Endothelial cell of umbilical vein (primary cell): ENCODE data around the gene IL6. TPM values are rescaled to one million over a fixed set of nuclear protein-coding genes. Genes with fewer than 3 reads are reported as not detected.

ENCODE experiments used
- BruUV-seq: library from RNA; stranded (reverse); fragments of 400-500 nt; replicated peaks from 2 replicates; lab custom pipeline; 2021; lab: Mats Ljungman, UMichigan
- CTCF ChIA-PET: fragments of 300-600, 350-600 bp; sonication (Branson Sonifier 250); formaldehyde crosslinking; loops from one replicate; lab custom pipeline; 2021; ENCODE audit warnings: antibody characterized with exemption, inconsistent platforms; lab: Charles Lee
- POLR2A ChIA-PET: fragments of 300-600, 350-600 bp; sonication (Branson Sonifier 250); formaldehyde crosslinking; loops from one replicate; lab custom pipeline; 2021; ENCODE audit warnings: antibody characterized with exemption, inconsistent platforms; lab: Charles Lee
- DNase-seq: peaks from one replicate; pipeline ENCODE4 v3.0.0-alpha.2; 2011; ENCODE audit warnings: low read depth, low spot score
- FAIRE-seq: peaks from 2 replicates; lab custom pipeline; 2011; peaks lifted over from hg19 to GRCh38; lab: Jason Lieb, UNC
- H2AFZ ChIP-seq: 2 replicates; pipeline ENCODE4 v1.6.0; 2012; ENCODE audit warnings: low read depth, low read length, control low read depth, inconsistent platforms
- H3K27ac ChIP-seq: 2 replicates; pipeline ENCODE4 v1.5.1; 2011; ENCODE audit warnings: low read depth, mild to moderate bottlenecking, control low read depth, low read length, moderate library complexity; ENCODE audit not compliant: insufficient read depth
- H3K27me3 ChIP-seq, 2 experiments: 2 replicates each; pipeline versions ENCODE4 v1.6.0 to v1.6.1; 2011; ENCODE audit warnings: low read length in 2 of 2, mixed read lengths in 1 of 2; ENCODE audit not compliant: control insufficient read depth in 2 of 2, insufficient read depth in 2 of 2
- H3K36me3 ChIP-seq, 2 experiments: 2 replicates in 1 of 2; 3 replicates in 1 of 2; pipeline ENCODE4 v1.5.1; 2011; ENCODE audit warnings: low read length in 2 of 2, mild to moderate bottlenecking in 1 of 2, moderate library complexity in 1 of 2; ENCODE audit not compliant: control insufficient read depth in 2 of 2, insufficient read depth in 2 of 2; ENCODE audit errors: extremely low read depth in 1 of 2
- H3K4me1 ChIP-seq: 3 replicates; pipeline ENCODE4 v1.5.1; 2011; ENCODE audit warnings: mild to moderate bottlenecking, low read length; ENCODE audit not compliant: control insufficient read depth, insufficient read depth; ENCODE audit errors: extremely low read depth
- H3K4me2 ChIP-seq: 2 replicates; pipeline ENCODE4 v1.6.1; 2011; ENCODE audit warnings: low read length, control low read depth, mixed read lengths; ENCODE audit not compliant: insufficient read depth
- H3K4me3 ChIP-seq, 3 experiments: fragments of 200-600 bp in 1 of 3; sonication (generic), shearing (Covaris generic) in 1 of 3; replicated peaks in 1 of 3; 2 replicates each; pipeline ENCODE4 v1.5.1; 2011 to 2016; ENCODE audit warnings: control low read depth in 3 of 3, low read length in 3 of 3, mild to moderate bottlenecking in 2 of 3, inconsistent platforms in 1 of 3, low read depth in 1 of 3, moderate library complexity in 1 of 3; ENCODE audit not compliant: insufficient read depth in 1 of 3
- H3K79me2 ChIP-seq: 2 replicates; pipeline ENCODE4 v1.6.0; 2012; ENCODE audit warnings: low read length, inconsistent platforms; ENCODE audit not compliant: control insufficient read depth, insufficient read depth
- H3K9ac ChIP-seq: replicated peaks from 2 replicates; pipeline ENCODE3; 2011; ENCODE audit warnings: low read length, control low read depth; ENCODE audit not compliant: insufficient read depth; ENCODE audit errors: extremely low read depth
- H3K9me1 ChIP-seq: replicated peaks from 3 replicates; pipeline ENCODE4 v1.6.0; 2011; ENCODE audit warnings: mild to moderate bottlenecking, low read length; ENCODE audit not compliant: control insufficient read depth, insufficient read depth; ENCODE audit errors: extremely low read depth
- H3K9me3 ChIP-seq: replicated peaks from 2 replicates; pipeline ENCODE4 v1.5.1; 2012; ENCODE audit warnings: low read length, inconsistent platforms; ENCODE audit not compliant: control insufficient read depth, insufficient read depth
- H4K20me1 ChIP-seq: replicated peaks from 2 replicates; pipeline ENCODE3; 2011; ENCODE audit warnings: mild to moderate bottlenecking, low read length; ENCODE audit not compliant: control insufficient read depth, insufficient read depth; ENCODE audit errors: extremely low read depth
- CTCF ChIP-seq, 2 donors: IDR thresholded peaks; 1 replicate in 1 of 2; 2 replicates in 1 of 2; pipeline ENCODE4 v1.5.1; 2011; ENCODE audit warnings: low read length in 2 of 2, mild to moderate bottlenecking in 2 of 2, moderate library complexity in 2 of 2, control low read depth in 1 of 2, inconsistent platforms in 1 of 2, low read depth in 1 of 2; ENCODE audit not compliant: insufficient read depth in 1 of 2; ENCODE audit errors: extremely low read depth in 1 of 2
- EZH2 ChIP-seq: IDR thresholded peaks from 2 replicates; pipeline ENCODE4 v1.6.1; 2012; ENCODE audit warnings: borderline replicate concordance, low read depth, mild to moderate bottlenecking, moderate library complexity, low read length, inconsistent platforms; ENCODE audit not compliant: severe bottlenecking
- FOS ChIP-seq: IDR thresholded peaks from 2 replicates; pipeline ENCODE4 v1.6.1; 2011; ENCODE audit warnings: mild to moderate bottlenecking, low read length, moderate library complexity, borderline replicate concordance; ENCODE audit not compliant: insufficient read depth
- GATA2 ChIP-seq: IDR thresholded peaks from 2 replicates; pipeline ENCODE4 v1.7.0; 2011; ENCODE audit warnings: low read depth, mild to moderate bottlenecking, moderate library complexity, mixed read lengths, low read length; ENCODE audit not compliant: insufficient read length, insufficient read depth
- JUN ChIP-seq: IDR thresholded peaks from 2 replicates; pipeline ENCODE4 v1.6.1; 2011; ENCODE audit warnings: borderline replicate concordance, low read depth; ENCODE audit not compliant: insufficient read length, insufficient read depth
- MAX ChIP-seq: IDR thresholded peaks from 2 replicates; pipeline ENCODE4 v1.6.1; 2011; ENCODE audit not compliant: insufficient read depth, insufficient read length
- MYC ChIP-seq: IDR thresholded peaks from one replicate; pipeline ENCODE4 v1.6.1; 2011; ENCODE audit warnings: mild to moderate bottlenecking, low read depth, low read length
- POLR2A ChIP-seq: IDR thresholded peaks from 2 replicates; pipeline ENCODE4 v1.6.1; 2012; ENCODE audit warnings: low read depth, mild to moderate bottlenecking, control low read depth, low read length
- POLR2AphosphoS5 ChIP-seq: IDR thresholded peaks from 2 replicates; pipeline ENCODE4 v1.6.1; 2012; ENCODE audit warnings: low read depth, mild to moderate bottlenecking, control low read depth, low read length, moderate library complexity; ENCODE audit not compliant: insufficient read depth
- dilution Hi-C: fragments of 300-500 bp; cut with MboI; formaldehyde crosslinking; loops from one replicate; pipeline ENCODE4 v1.15.0; 2019; ENCODE audit warnings: low sequenced_read_pairs; ENCODE audit not compliant: extremely low pct_ligation_motif_present
- intact Hi-C: fragments of 100-400 bp; cut with micrococcal nuclease; formaldehyde crosslinking; loops from one replicate; pipeline ENCODE4 v1.10.0; 2022
- polyA plus RNA-seq, 4 experiments: library from polyadenylated mRNA; depleted of rRNA in 3 of 4; stranded (reverse) in 3 of 4; unstranded in 1 of 4; fragments of >200 nt; gene quantifications; 2 replicates each; pipeline versions ENCODE4 v1.2.1 to v1.2.3, GENCODE V29; 2011 to 2012; ENCODE audit warnings: missing spikeins in 1 of 4
- total RNA-seq: library from RNA; stranded (reverse); gene quantifications from 2 replicates; pipeline ENCODE4 v1.2.3, GENCODE V29; 2021

IL6 gene
- total and polyA plus RNA-seq, 2 donors (not counting 3 experiments of a cell fraction or from before 2014, with no cell fraction given): 11.0 to 16.5 TPM

- intact Hi-C loops: no loop called here
- Histone ChIP-seq H3K36me3 (no peaks in the 10 kb centered on the region), H4K20me1 (no peaks in the 10 kb centered on the region), H3K27ac (no peak overlapping the region), H2AFZ (no peak overlapping the region), H3K79me2 (no peaks in the 10 kb centered on the region), H3K27me3 (no peaks in the 10 kb centered on the region), H3K9me1 (no peaks in the 10 kb centered on the region), H3K9ac (no peak overlapping the region), H3K9me3 (no peaks in the 10 kb centered on the region), H3K4me2 (no peak overlapping the region), H3K4me3 (no peak overlapping the region), H3K4me1 (peaks cover 23% of the 10 kb centered on the region)
- ChIA-PET CTCF (interaction anchor here (1.0 to 5.1 kb wide), 6 partner anchors 12 to 137 kb away, joined by 3 to 21 read pairs (median 4); partner anchors contain the start of gene IL6), POLR2A (no interaction called here)
- DNase-seq: no peak
- dilution Hi-C loops: no loop called here
- BruUV-seq: no TSS peak
- TF ChIP-seq GATA2: no peak
- TF ChIP-seq EZH2: no peak
- TF ChIP-seq JUN: no peak
- TF ChIP-seq POLR2A: no peak
- no peak for TF ChIP-seq FOS
- TF ChIP-seq MAX: no peak
- no peak for TF ChIP-seq CTCF (IDR thresholded peaks at IDR 0.05; ENCODE audit: extremely low read depth in 1 of 2, insufficient read depth in 1 of 2, low read depth in 1 of 2, low read length in 2 of 2)
- TF ChIP-seq MYC: no peak
- TF ChIP-seq POLR2AphosphoS5: no peak
- no peak for FAIRE-seq
These were observed 28.2 kb upstream of the IL6 start for GRCh38 chr7:22698767-22699166.
